Parathyroid adenoma (tissue), 2 donors: ENCODE measurements around the gene B3GALNT2.

Experiments used
- H2AFZ ChIP-seq: fragments of 300-600 bp; sonication (generic); one replicate; pipeline ENCODE4 v1.7.0; 2017; ENCODE audit warnings: antibody characterized with exemption, mild to moderate bottlenecking
- H3K27ac ChIP-seq: fragments of 300-600 bp; sonication (generic); one replicate; pipeline ENCODE4 v1.7.0; 2017
- H3K27me3 ChIP-seq: fragments of 300-600 bp; sonication (generic); one replicate; pipeline ENCODE4 v1.7.0; 2017; ENCODE audit warnings: low read length; ENCODE audit not compliant: control insufficient read depth, insufficient read depth
- H3K36me3 ChIP-seq: fragments of 300-600 bp; sonication (generic); one replicate; pipeline ENCODE4 v1.7.0; 2017; ENCODE audit warnings: low read length; ENCODE audit not compliant: control insufficient read depth, insufficient read depth
- H3K4me1 ChIP-seq: fragments of 300-600 bp; sonication (generic); one replicate; pipeline ENCODE4 v1.7.0; 2017; ENCODE audit warnings: control low read depth
- H3K4me2 ChIP-seq: fragments of 300-600 bp; sonication (generic); one replicate; pipeline ENCODE4 v1.7.0; 2017; ENCODE audit warnings: low read length
- H3K4me3 ChIP-seq: fragments of 300-600 bp; sonication (generic); one replicate; pipeline ENCODE4 v1.7.0; 2017; ENCODE audit warnings: low read depth, low read length
- H3K79me2 ChIP-seq: fragments of 300-600 bp; sonication (generic); one replicate; pipeline ENCODE4 v1.7.0; 2017; ENCODE audit warnings: control low read depth
- H3K9ac ChIP-seq: fragments of 300-600 bp; sonication (generic); one replicate; pipeline ENCODE4 v1.7.0; 2017; ENCODE audit warnings: mild to moderate bottlenecking
- H3K9me3 ChIP-seq: fragments of 300-600 bp; sonication (generic); one replicate; pipeline ENCODE4 v1.7.0; 2017; ENCODE audit warnings: low read length; ENCODE audit not compliant: control insufficient read depth
- TF ChIP-seq, protein P1 (sequence below): fragments of 300-600 bp; sonication (generic); IDR thresholded peaks from one replicate; pipeline ENCODE4 v1.7.0; 2017; ENCODE audit warnings: antibody characterized with exemption, mild to moderate bottlenecking
- donor health status: primary hyperparathyroidism.

Gene B3GALNT2

DNA sequence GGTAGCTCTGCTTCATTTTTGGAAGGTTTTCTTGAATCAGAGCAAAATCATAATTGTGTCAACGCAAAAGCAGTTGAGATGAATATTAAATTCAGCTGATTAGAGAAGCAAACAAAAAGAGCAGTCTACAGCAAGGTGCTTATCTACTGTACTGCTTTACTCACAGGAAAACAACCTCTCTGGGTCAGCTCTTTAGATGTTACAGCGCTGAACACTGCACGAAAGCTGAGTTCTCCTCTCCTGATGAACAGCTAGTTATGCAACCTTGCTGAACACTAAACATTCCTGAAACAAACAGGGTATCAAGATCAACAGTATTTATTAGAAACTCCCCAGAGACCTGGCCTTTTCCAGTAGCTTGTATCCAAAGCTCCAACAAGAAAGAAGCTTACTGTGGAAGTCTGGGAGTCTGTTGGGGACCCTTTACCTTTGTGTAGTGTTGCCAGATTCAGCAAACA is 95.7 kb downstream of the B3GALNT2 start:
- Histone ChIP-seq H3K9ac (no peak overlapping the region), H3K36me3 (no peaks in the 10 kb centered on the region), H3K4me2 (no peak overlapping the region), H3K4me3 (no peak overlapping the region), H3K79me2 (no peaks in the 10 kb centered on the region), H2AFZ (no peak overlapping the region), H3K4me1 (peaks cover 2% of the 10 kb centered on the region), H3K9me3 (no peaks in the 10 kb centered on the region), H3K27me3 (no peaks in the 10 kb centered on the region), H3K27ac (no peak overlapping the region)
- TF ChIP-seq, protein P1, sequence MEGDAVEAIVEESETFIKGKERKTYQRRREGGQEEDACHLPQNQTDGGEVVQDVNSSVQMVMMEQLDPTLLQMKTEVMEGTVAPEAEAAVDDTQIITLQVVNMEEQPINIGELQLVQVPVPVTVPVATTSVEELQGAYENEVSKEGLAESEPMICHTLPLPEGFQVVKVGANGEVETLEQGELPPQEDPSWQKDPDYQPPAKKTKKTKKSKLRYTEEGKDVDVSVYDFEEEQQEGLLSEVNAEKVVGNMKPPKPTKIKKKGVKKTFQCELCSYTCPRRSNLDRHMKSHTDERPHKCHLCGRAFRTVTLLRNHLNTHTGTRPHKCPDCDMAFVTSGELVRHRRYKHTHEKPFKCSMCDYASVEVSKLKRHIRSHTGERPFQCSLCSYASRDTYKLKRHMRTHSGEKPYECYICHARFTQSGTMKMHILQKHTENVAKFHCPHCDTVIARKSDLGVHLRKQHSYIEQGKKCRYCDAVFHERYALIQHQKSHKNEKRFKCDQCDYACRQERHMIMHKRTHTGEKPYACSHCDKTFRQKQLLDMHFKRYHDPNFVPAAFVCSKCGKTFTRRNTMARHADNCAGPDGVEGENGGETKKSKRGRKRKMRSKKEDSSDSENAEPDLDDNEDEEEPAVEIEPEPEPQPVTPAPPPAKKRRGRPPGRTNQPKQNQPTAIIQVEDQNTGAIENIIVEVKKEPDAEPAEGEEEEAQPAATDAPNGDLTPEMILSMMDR: no peak

DNA sequence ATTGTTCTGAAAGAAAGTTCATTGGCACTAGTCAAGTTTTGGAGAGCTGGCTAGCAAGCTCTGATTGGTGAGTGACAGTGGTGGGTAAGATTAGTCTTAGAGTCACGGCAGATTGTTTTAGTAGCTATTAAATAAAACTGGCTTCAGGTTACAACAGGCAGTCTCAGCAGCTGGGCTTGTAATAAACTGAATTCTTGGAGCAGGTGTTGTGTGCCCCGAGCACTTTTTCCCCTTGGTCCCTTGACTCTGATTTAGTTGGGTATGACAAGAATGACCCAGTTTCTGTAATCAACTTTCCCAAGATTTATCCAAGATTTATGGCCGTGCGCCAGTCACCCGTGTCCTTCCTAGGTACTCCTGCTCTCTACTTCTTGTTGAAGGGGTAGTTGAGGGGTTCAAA is 96.8 kb downstream of the B3GALNT2 start:
- no peaks in the 10 kb centered on the region for H3K36me3 ChIP-seq
- no peak overlapping the region for H3K4me3 ChIP-seq
- TF ChIP-seq, protein P1: no peak
- no peak overlapping the region for H3K9ac ChIP-seq
- no peaks in the 10 kb centered on the region for H3K9me3 ChIP-seq
- no peak overlapping the region for H2AFZ ChIP-seq
- no peaks in the 10 kb centered on the region for H3K27me3 ChIP-seq
- no peaks in the 10 kb centered on the region for H3K79me2 ChIP-seq
- H3K27ac ChIP-seq: no peak overlapping the region
- peaks cover 2% of the 10 kb centered on the region for H3K4me1 ChIP-seq
- no peak overlapping the region for H3K4me2 ChIP-seq

DNA sequence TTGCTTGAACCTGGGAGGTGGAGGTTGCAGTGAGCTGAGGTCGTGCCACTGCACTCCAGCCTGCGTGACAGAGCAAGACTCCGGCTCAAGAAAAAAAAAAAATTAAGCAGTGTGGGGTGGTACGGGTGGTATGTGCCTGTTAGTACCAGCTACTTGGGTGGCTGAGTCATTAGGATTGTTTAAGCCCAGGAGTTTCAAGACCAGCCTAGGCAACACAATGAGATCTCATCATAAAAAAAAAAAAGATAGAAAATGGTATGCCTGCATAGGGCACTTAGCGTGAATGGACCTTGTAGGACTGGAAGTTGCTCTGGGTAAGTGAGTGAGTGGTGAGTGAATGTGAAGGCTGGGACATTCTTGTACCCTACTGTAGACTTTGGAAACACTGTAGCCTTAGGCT is 100.1 kb downstream of the B3GALNT2 start:
- peaks cover 2% of the 10 kb centered on the region for H3K4me1 ChIP-seq
- TF ChIP-seq, protein P1: no peak
- H3K36me3 ChIP-seq: no peaks in the 10 kb centered on the region

DNA sequence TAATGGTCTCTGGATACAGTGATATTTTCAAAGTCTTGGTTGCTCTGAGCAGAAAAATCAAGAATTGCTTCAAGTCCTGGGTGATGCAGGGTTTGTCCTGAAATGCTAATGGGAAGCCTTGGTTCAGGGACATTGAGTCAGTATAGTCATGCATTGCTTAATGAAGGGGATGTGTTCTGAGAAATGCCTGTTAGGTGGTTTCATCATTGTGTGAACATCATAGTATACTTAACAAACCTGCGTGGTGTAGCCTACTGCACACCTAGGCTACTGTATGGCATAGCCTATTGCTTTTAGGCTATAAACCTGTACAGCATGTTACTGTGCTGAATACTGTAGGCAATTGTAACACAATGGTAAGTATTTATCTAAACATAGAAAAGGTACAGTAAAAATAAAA is 100.7 kb downstream of the B3GALNT2 start:
- Histone ChIP-seq H3K4me3 (no peak overlapping the region), H3K36me3 (no peaks in the 10 kb centered on the region), H3K4me1 (peaks cover under 1% of the 10 kb centered on the region), H3K27me3 (no peaks in the 10 kb centered on the region), H3K79me2 (peaks cover 6% of the 10 kb centered on the region), H3K9ac (no peak overlapping the region), H2AFZ (no peak overlapping the region), H3K4me2 (no peak overlapping the region), H3K9me3 (no peaks in the 10 kb centered on the region), H3K27ac (no peak overlapping the region)
- TF ChIP-seq, protein P1: no peak

More for the DNA sequence above, 100.1 kb downstream of the B3GALNT2 start:
- Histone ChIP-seq H3K27me3 (no peaks in the 10 kb centered on the region), H3K4me2 (no peak overlapping the region), H3K79me2 (peaks cover 3% of the 10 kb centered on the region), H3K9me3 (no peaks in the 10 kb centered on the region), H3K27ac (no peak overlapping the region), H2AFZ (no peak overlapping the region), H3K4me3 (no peak overlapping the region), H3K9ac (no peak overlapping the region)

DNA sequence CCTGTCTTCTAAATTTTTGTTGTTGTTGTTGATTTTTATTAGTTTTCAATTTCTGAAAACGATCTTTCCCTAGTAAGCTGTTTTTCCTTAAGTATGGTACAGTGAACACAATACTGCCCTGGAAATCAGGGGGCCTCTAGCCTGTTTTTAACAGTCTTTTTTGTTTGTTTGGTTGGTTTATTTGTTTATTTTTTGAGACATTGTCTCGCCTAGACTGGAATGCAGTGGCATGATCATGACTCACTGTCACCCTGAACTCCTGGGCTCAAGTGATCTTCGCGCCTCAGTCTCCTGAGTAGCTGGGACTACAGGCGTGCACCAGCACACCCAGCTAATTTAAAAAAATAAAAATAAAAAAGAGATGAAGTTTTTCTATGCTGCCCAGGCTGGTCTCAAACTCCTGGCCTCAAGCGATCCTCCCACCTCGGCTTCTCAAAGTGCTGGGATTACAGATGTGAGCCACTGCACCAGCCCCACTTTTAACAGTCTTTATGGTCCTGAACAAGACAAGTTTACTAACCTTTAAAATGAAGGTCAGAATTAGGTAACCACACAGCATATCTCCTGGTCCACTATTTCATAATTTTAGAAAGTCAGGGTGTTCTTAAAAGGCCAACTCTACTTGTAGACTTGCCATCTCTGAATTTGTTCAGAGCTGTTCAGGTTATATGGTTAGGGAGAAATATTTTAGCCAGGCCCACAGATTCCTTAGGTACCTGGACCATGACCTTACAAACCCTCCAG is 101.6 kb downstream of the B3GALNT2 start:
- Histone ChIP-seq H3K9ac (no peak overlapping the region), H3K79me2 (peaks cover 6% of the 10 kb centered on the region), H2AFZ (no peak overlapping the region), H3K27ac (no peak overlapping the region), H3K4me2 (no peak overlapping the region), H3K4me1 (no peaks in the 10 kb centered on the region), H3K36me3 (no peaks in the 10 kb centered on the region), H3K27me3 (no peaks in the 10 kb centered on the region), H3K4me3 (no peak overlapping the region), H3K9me3 (no peaks in the 10 kb centered on the region)
- TF ChIP-seq, protein P1: no peak
